HG02623 (cell line): ENCODE data around the gene EPAS1.

ENCODE experiments used
- ATAC-seq: cut with Tn5 transposase; IDR thresholded peaks from one replicate; pipeline ENCODE4 v1.9.1; 2021; ENCODE audit warnings: moderate library complexity; ENCODE audit not compliant: unreplicated experiment

The EPAS1 gene

GRCh38 chr2:46361920-46362666 lies 64.9 kb downstream of the EPAS1 start:
- ATAC-seq = no peak

GRCh38 chr2:46362667-46363012 lies 65.4 kb downstream of the EPAS1 start:
- no peak for ATAC-seq

- no peak for ATAC-seq
Observed at GRCh38 chr2:46363535-46364170, 66.4 kb downstream of the EPAS1 start.

GRCh38 chr2:46364797-46365457 lies 67.7 kb downstream of the EPAS1 start:
- ATAC-seq = no peak

GRCh38 chr2:46365913-46366667 lies 68.9 kb downstream of the EPAS1 start:
- ATAC-seq = no peak

GRCh38 chr2:46366668-46367052 lies 69.5 kb downstream of the EPAS1 start:
- no peak for ATAC-seq

- ATAC-seq = no peak
Observed at GRCh38 chr2:46367286-46367685, 70.1 kb downstream of the EPAS1 start.

- ATAC-seq = no peak
Observed at GRCh38 chr2:46368401-46368800, 71.2 kb downstream of the EPAS1 start.

GRCh38 chr2:46369783-46370182 lies 72.6 kb downstream of the EPAS1 start:
- ATAC-seq = no peak

- no peak for ATAC-seq
Observed at GRCh38 chr2:46371854-46372253, 74.6 kb downstream of the EPAS1 start.

- ATAC-seq = no peak
Observed at GRCh38 chr2:46372475-46372874, 75.3 kb downstream of the EPAS1 start.

- ATAC-seq = no peak
Observed at GRCh38 chr2:46373238-46373637, 76.0 kb downstream of the EPAS1 start.

GRCh38 chr2:46375566-46376125 lies 78.4 kb downstream of the EPAS1 start:
- no peak for ATAC-seq

GRCh38 chr2:46376586-46376985 lies 79.4 kb downstream of the EPAS1 start:
- ATAC-seq = no peak

- ATAC-seq = no peak
Observed at GRCh38 chr2:46377101-46377581, 79.9 kb downstream of the EPAS1 start.

GRCh38 chr2:46377666-46378560 lies 80.7 kb downstream of the EPAS1 start:
- ATAC-seq = no peak

- ATAC-seq = no peak
Observed at GRCh38 chr2:46378616-46379015, 81.4 kb downstream of the EPAS1 start.

- no peak for ATAC-seq
Observed at GRCh38 chr2:46379213-46380037, 82.2 kb downstream of the EPAS1 start.
